HepG2 (cell line): Measurements from ENCODE around the gene LRSAM1. TPM values are rescaled to one million over a fixed set of nuclear protein-coding genes. Genes with fewer than 3 reads are reported as not detected.

ENCODE experiments used
- ATAC-seq: fragments of 200-7000 bp; cut with Tn5 transposase; 3 replicates; pipeline ENCODE4 v1.9.1; 2020; ENCODE audit warnings: mild to moderate bottlenecking, moderate library complexity
- BruUV-seq: library from RNA; stranded (reverse); fragments of 400-500 nt; replicated peaks from 2 replicates; lab custom pipeline; 2021; lab: Mats Ljungman, UMichigan
- CTCF ChIA-PET: fragments of 300-600 bp; formaldehyde crosslinking; extraction: SDS; loops from one replicate; lab custom pipeline; 2021; ENCODE audit warnings: low total read pairs, inconsistent platforms, low intra/inter-chr PET ratio; lab: Yijun Ruan, JAX
- POLR2A ChIA-PET: fragments of 350-600 bp; sonication (Branson Sonifier 250); formaldehyde crosslinking; loops from one replicate; lab custom pipeline; 2020; ENCODE audit warnings: antibody characterized with exemption, inconsistent platforms; lab: Yijun Ruan, JAX
- DNase-seq: peaks from one replicate; pipeline ENCODE4 v3.0.0-alpha.2; 2015; ENCODE audit warnings: low spot score
- FAIRE-seq: peaks from 3 replicates; lab custom pipeline; 2011; peaks lifted over from hg19 to GRCh38; lab: Jason Lieb, UNC
- H2AFZ ChIP-seq: one replicate; pipeline ENCODE4 v1.6.1; 2011; ENCODE audit warnings: low read length, inconsistent platforms
- H3K27ac ChIP-seq: fragments of 300-600 bp; 3 replicates; pipeline ENCODE4 v1.8.0; 2011; ENCODE audit warnings: mixed run types, mild to moderate bottlenecking, mixed read lengths, low read length, inconsistent platforms; ENCODE audit not compliant: insufficient read depth; ENCODE audit errors: extremely low read length
- H3K27me3 ChIP-seq, 2 experiments: fragments of 200-600 bp in 1 of 2; 2 replicates in 1 of 2; 3 replicates in 1 of 2; pipeline versions ENCODE4 v1.6.0 to v1.8.0; 2011; ENCODE audit warnings: low read length in 2 of 2, mild to moderate bottlenecking in 2 of 2, moderate library complexity in 2 of 2, inconsistent platforms in 1 of 2; ENCODE audit not compliant: insufficient read depth in 2 of 2, control insufficient read depth in 1 of 2
- H3K36me3 ChIP-seq, 2 experiments: fragments of 200-600 bp in 1 of 2; replicated peaks in 1 of 2; 2 replicates in 1 of 2; 3 replicates in 1 of 2; pipeline versions ENCODE4 v1.5.1 to v1.8.0; 2011; ENCODE audit warnings: low read length in 2 of 2, inconsistent platforms in 1 of 2; ENCODE audit not compliant: insufficient read depth in 2 of 2, control insufficient read depth in 1 of 2
- H3K4me1 ChIP-seq: 2 replicates; pipeline ENCODE4 v1.5.1; 2012; ENCODE audit warnings: low read length, inconsistent platforms; ENCODE audit not compliant: insufficient read depth
- H3K4me2 ChIP-seq: 2 replicates; pipeline ENCODE4 v1.6.0; 2011; ENCODE audit warnings: low read depth, low read length, inconsistent platforms
- H3K4me3 ChIP-seq, 3 experiments: fragments of 200-600 bp in 1 of 3; sonication (generic), shearing (Covaris generic) in 1 of 3; replicated peaks in 1 of 3; 2 replicates each; pipeline ENCODE4 v1.5.1; 2011 to 2016; ENCODE audit warnings: low read length in 3 of 3, inconsistent platforms in 2 of 3, low read depth in 2 of 3, mild to moderate bottlenecking in 2 of 3, control low read depth in 1 of 3, mixed read lengths in 1 of 3; ENCODE audit not compliant: insufficient read depth in 1 of 3
- H3K79me2 ChIP-seq: one replicate; pipeline ENCODE4 v1.6.1; 2011; ENCODE audit warnings: low read length, inconsistent platforms; ENCODE audit not compliant: insufficient read depth
- H3K9ac ChIP-seq: 2 replicates; pipeline ENCODE4 v1.6.0; 2011; ENCODE audit warnings: mild to moderate bottlenecking, low read depth, low read length, inconsistent platforms; ENCODE audit not compliant: insufficient read depth
- H3K9me3 ChIP-seq: 2 replicates; pipeline ENCODE4 v1.5.1; 2012; ENCODE audit warnings: mild to moderate bottlenecking, low read length
- H4K20me1 ChIP-seq: 2 replicates; pipeline ENCODE4 v1.6.0; 2011; ENCODE audit warnings: inconsistent platforms, mild to moderate bottlenecking, low read length, moderate library complexity; ENCODE audit not compliant: insufficient read depth
- ASH2L ChIP-seq: fragments of 300-600, 200-600 bp; sonication (generic); IDR thresholded peaks from 2 replicates; pipeline ENCODE4 v1.7.0; 2017; ENCODE audit warnings: low read depth, mild to moderate bottlenecking, moderate library complexity, mixed read lengths, low read length; ENCODE audit not compliant: insufficient read length
- FOXA1 ChIP-seq, 2 experiments: fragments of 450-650 bp in 1 of 2; sonication (generic) in 1 of 2; formaldehyde crosslinking in 1 of 2; IDR thresholded peaks; 2 replicates each; pipeline versions ENCODE4 v1.4.0 to v1.6.1; 2016 to 2020; ENCODE audit warnings: missing genetic modification reagents in 1 of 2
- FOXA3 ChIP-seq: IDR thresholded peaks from 2 replicates; pipeline ENCODE4 v1.6.1; 2016; ENCODE audit warnings: missing genetic modification reagents, missing compliant biosample characterization
- FOXM1 ChIP-seq: sonication (generic); formaldehyde crosslinking; IDR thresholded peaks from 2 replicates; pipeline ENCODE4 v1.5.0; 2020; ENCODE audit warnings: missing genetic modification reagents
- HOXA9 ChIP-seq: sonication (generic); formaldehyde crosslinking; IDR thresholded peaks from 2 replicates; pipeline ENCODE4 v1.8.1; 2022; ENCODE audit warnings: missing genetic modification reagents, mild to moderate bottlenecking, moderate library complexity, borderline replicate concordance
- KMT2B ChIP-seq: IDR thresholded peaks from 2 replicates; pipeline ENCODE4 v1.6.1; 2016; ENCODE audit warnings: missing genetic modification reagents, missing compliant biosample characterization
- MBD4 ChIP-seq: IDR thresholded peaks from 2 replicates; pipeline ENCODE4 v1.6.1; 2012; ENCODE audit warnings: low read length, inconsistent platforms, borderline replicate concordance
- SMC3 ChIP-seq: IDR thresholded peaks from 2 replicates; pipeline ENCODE4 v1.6.1; 2011; ENCODE audit warnings: low read length, improper control_type of control experiment
- SOX5 ChIP-seq: IDR thresholded peaks from 2 replicates; pipeline ENCODE4 v1.6.1; 2016; ENCODE audit warnings: borderline replicate concordance
- SRY ChIP-seq: sonication (generic); formaldehyde crosslinking; IDR thresholded peaks from 2 replicates; pipeline ENCODE4 v1.8.0; 2022; ENCODE audit warnings: mild to moderate bottlenecking, missing genetic modification reagents
- TEAD3 ChIP-seq: optimal IDR thresholded peaks from 2 replicates; pipeline ENCODE3; 2016; ENCODE audit warnings: borderline replicate concordance
- ZBTB20 ChIP-seq: sonication (generic); formaldehyde crosslinking; IDR thresholded peaks from 2 replicates; pipeline ENCODE4 v1.8.1; 2023; ENCODE audit warnings: missing genetic modification reagents, low read depth, mild to moderate bottlenecking, borderline replicate concordance
- ZNF205 ChIP-seq: IDR thresholded peaks from 2 replicates; pipeline ENCODE4 v1.6.1; 2018; ENCODE audit warnings: missing biosample characterization, missing genetic modification reagents
- ZNF264 ChIP-seq: sonication (generic); formaldehyde crosslinking; IDR thresholded peaks from 2 replicates; pipeline ENCODE4 v1.4.0; 2020; ENCODE audit warnings: missing genetic modification reagents
- ZNF556 ChIP-seq: sonication (generic); formaldehyde crosslinking; IDR thresholded peaks from 2 replicates; pipeline ENCODE4 v1.4.0; 2020; ENCODE audit warnings: mild to moderate bottlenecking, missing genetic modification reagents, borderline replicate concordance
- ZNF629 ChIP-seq: sonication (generic); formaldehyde crosslinking; conservative IDR thresholded peaks from 2 replicates; pipeline ENCODE4 v1.5.0; 2020; ENCODE audit warnings: missing genetic modification reagents
- ZSCAN12 ChIP-seq: sonication (generic); formaldehyde crosslinking; IDR thresholded peaks from 2 replicates; pipeline ENCODE4 v1.9.0; 2021; ENCODE audit warnings: mild to moderate bottlenecking, missing genetic modification reagents
- WGBS: methylation state at CpG from one replicate; pipeline ENCODE4 v1.1.6; 2017; ENCODE audit warnings: low lambda C conversion rate; 5-methylcytosine and 5-hydroxymethylcytosine counted together
- in situ Hi-C: cut with HindIII; loops from 2 replicates; pipeline ENCODE4 v1.10.0; 2017; ENCODE audit warnings: low pct_unique_long_range_greater_than_20kb; ENCODE audit not compliant: extremely low pct_ligation_motif_present
- intact Hi-C: fragments of 100-400 bp; cut with micrococcal nuclease; formaldehyde crosslinking; loops from one replicate; pipeline ENCODE4 v1.10.0; 2022; ENCODE audit not compliant: unreplicated experiment
- polyA plus RNA-seq, 8 experiments: library from polyadenylated mRNA; depleted of rRNA in 3 of 8; stranded (reverse) in 7 of 8; unstranded in 1 of 8; fragments of >200 nt; fragmentation: Illumina TruSeq in 4 of 8; extraction: Trizol in 4 of 8; gene quantifications; 2 replicates each; pipeline versions ENCODE4 v1.2.1 to v1.2.3, GENCODE V29; 2011 to 2016; ENCODE audit warnings: low read depth in 4 of 8, missing spikeins in 1 of 8, mixed read lengths in 1 of 8; ENCODE audit not compliant: insufficient read depth in 1 of 8
- total RNA-seq, 5 experiments: library from RNA; depleted of rRNA; stranded (reverse); fragments of >200 nt; fragmentation: Illumina TruSeq; extraction: Trizol; gene quantifications; 2 replicates each; pipeline ENCODE4 v1.2.3, GENCODE V29; 2016; ENCODE audit warnings: low read depth in 1 of 5
- TF ChIP-seq, protein P1 (sequence below): IDR thresholded peaks from 2 replicates; pipeline ENCODE4 v1.6.1; 2016
- TF ChIP-seq, protein P2 (sequence below): sonication (generic); formaldehyde crosslinking; IDR thresholded peaks from 2 replicates; pipeline ENCODE4 v1.5.0; 2020; ENCODE audit warnings: missing genetic modification reagents
- TF ChIP-seq, protein P3 (sequence below): sonication (generic); formaldehyde crosslinking; IDR thresholded peaks from 2 replicates; pipeline ENCODE4 v1.8.1; 2022; ENCODE audit warnings: low read depth, mild to moderate bottlenecking, missing genetic modification reagents
- TF ChIP-seq, protein P4 (sequence below): sonication (generic); formaldehyde crosslinking; IDR thresholded peaks from 2 replicates; pipeline ENCODE4 v1.4.0; 2020; ENCODE audit warnings: missing genetic modification reagents

The LRSAM1 gene
- total and polyA plus RNA-seq, 2 of the 13 experiments (the other 11 are each of a cell fraction or from before 2014, with no cell fraction given) = 8.7 to 10.2 TPM

DNA sequence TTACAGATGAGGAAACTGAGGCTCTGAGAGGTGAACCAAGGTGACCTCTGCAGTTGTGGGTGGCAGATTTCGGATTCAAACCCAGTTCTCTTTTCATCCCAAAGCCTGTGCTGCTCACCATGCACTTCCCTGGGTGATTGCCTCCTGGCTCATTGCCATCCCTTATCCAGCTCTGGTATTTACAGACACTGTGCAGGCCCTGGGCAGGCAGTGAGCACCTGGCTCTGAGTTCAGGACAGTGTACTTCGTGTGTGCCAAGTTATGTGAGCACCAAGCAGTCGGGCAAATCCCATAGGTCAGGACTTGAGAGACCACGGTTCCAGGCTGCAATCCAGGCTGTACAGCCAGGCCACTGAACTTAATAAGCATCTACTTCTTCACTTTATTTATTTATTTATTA is 1.4 kb downstream of the LRSAM1 start:
- Histone ChIP-seq H3K9me3 (no peaks in the 10 kb centered on the region), H3K4me2 (peak overlapping the region; percentile 75), H3K36me3 (peaks cover 9 to 46% of the 10 kb centered on the region in 2 experiments), H3K27me3 (no peaks in the 10 kb centered on the region; a peak in 1 of 5 replicates), H3K4me1 (peaks cover 36% of the 10 kb centered on the region), H3K79me2 (peaks cover 35% of the 10 kb centered on the region), H4K20me1 (peaks cover 33% of the 10 kb centered on the region), H2AFZ (no peak overlapping the region), H3K27ac (peak overlapping the region; percentile 48), H3K9ac (peak overlapping the region; percentile 98), H3K4me3 (peak overlapping the region; percentile 85 to 97 (median 93); a peak in 5 of 6 replicates)
- FAIRE-seq (no peak), ATAC-seq (peak; percentile 7; the same call in 1 of the 3 replicates), DNase-seq (peak; percentile 49)
- ChIA-PET CTCF (no interaction called here), POLR2A (interaction anchor here (0.7 to 3.8 kb wide), 5 partner anchors 9 to 228 kb away, joined by 3 to 39 read pairs (median 7); partner anchors contain the start of genes SLC2A8 and ZNF79)
- intact Hi-C loops (loop anchor here (5.0 kb wide), 1 partner anchor 60 kb away; no protein-coding TSS in a partner anchor), in situ Hi-C loops (no loop called here)
- WGBS = 57% methylated on average over 4 of the region's 4 CpGs
- BruUV-seq = no TSS peak
- TF ChIP-seq ZBTB20 (CRISPR knock-in tag) = no peak
- 0 out of 2 replicates have a peak, but pooled peaks have one; percentile 4 for TF ChIP-seq SOX5 (CRISPR knock-in tag)
- TF ChIP-seq ZNF629 (CRISPR knock-in tag) = 0 out of 2 replicates have a peak, but pooled peaks have one; percentile 8
- no peak for TF ChIP-seq MBD4
- no peak; the same call in 1 of the 2 replicates for TF ChIP-seq ZNF205 (CRISPR knock-in tag)
- TF ChIP-seq, protein P1, sequence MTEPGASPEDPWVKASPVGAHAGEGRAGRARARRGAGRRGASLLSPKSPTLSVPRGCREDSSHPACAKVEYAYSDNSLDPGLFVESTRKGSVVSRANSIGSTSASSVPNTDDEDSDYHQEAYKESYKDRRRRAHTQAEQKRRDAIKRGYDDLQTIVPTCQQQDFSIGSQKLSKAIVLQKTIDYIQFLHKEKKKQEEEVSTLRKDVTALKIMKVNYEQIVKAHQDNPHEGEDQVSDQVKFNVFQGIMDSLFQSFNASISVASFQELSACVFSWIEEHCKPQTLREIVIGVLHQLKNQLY (CRISPR knock-in tag) = 0 out of 2 replicates have a peak, but pooled peaks have one; percentile 31
- TF ChIP-seq FOXA3 (CRISPR knock-in tag) = no peak
- peak; percentile 26 for TF ChIP-seq TEAD3 (CRISPR knock-in tag)
- no peak for TF ChIP-seq KMT2B (CRISPR knock-in tag)
- TF ChIP-seq SRY (CRISPR knock-in tag) = no peak
- TF ChIP-seq ASH2L = no peak
- TF ChIP-seq ZSCAN12 (CRISPR knock-in tag) = no peak
- TF ChIP-seq, protein P2, sequence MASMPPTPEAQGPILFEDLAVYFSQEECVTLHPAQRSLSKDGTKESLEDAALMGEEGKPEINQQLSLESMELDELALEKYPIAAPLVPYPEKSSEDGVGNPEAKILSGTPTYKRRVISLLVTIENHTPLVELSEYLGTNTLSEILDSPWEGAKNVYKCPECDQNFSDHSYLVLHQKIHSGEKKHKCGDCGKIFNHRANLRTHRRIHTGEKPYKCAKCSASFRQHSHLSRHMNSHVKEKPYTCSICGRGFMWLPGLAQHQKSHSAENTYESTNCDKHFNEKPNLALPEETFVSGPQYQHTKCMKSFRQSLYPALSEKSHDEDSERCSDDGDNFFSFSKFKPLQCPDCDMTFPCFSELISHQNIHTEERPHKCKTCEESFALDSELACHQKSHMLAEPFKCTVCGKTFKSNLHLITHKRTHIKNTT = no peak
- TF ChIP-seq, protein P3, sequence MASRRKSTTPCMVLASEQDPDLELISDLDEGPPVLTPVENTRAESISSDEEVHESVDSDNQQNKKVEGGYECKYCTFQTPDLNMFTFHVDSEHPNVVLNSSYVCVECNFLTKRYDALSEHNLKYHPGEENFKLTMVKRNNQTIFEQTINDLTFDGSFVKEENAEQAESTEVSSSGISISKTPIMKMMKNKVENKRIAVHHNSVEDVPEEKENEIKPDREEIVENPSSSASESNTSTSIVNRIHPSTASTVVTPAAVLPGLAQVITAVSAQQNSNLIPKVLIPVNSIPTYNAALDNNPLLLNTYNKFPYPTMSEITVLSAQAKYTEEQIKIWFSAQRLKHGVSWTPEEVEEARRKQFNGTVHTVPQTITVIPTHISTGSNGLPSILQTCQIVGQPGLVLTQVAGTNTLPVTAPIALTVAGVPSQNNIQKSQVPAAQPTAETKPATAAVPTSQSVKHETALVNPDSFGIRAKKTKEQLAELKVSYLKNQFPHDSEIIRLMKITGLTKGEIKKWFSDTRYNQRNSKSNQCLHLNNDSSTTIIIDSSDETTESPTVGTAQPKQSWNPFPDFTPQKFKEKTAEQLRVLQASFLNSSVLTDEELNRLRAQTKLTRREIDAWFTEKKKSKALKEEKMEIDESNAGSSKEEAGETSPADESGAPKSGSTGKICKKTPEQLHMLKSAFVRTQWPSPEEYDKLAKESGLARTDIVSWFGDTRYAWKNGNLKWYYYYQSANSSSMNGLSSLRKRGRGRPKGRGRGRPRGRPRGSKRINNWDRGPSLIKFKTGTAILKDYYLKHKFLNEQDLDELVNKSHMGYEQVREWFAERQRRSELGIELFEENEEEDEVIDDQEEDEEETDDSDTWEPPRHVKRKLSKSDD = no peak
- no peak for TF ChIP-seq SMC3
- TF ChIP-seq ZNF556 (CRISPR knock-in tag) = no peak
- TF ChIP-seq, protein P4, sequence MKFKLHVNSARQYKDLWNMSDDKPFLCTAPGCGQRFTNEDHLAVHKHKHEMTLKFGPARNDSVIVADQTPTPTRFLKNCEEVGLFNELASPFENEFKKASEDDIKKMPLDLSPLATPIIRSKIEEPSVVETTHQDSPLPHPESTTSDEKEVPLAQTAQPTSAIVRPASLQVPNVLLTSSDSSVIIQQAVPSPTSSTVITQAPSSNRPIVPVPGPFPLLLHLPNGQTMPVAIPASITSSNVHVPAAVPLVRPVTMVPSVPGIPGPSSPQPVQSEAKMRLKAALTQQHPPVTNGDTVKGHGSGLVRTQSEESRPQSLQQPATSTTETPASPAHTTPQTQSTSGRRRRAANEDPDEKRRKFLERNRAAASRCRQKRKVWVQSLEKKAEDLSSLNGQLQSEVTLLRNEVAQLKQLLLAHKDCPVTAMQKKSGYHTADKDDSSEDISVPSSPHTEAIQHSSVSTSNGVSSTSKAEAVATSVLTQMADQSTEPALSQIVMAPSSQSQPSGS = no peak
- no peak for TF ChIP-seq HOXA9 (CRISPR knock-in tag)
- no peak for TF ChIP-seq FOXM1 (CRISPR knock-in tag)
- TF ChIP-seq FOXA1 (IDR thresholded peaks at IDR 0.05) = no peak
- TF ChIP-seq FOXA1 (CRISPR knock-in tag; IDR thresholded peaks at IDR 0.05) = peak; percentile 40; the same call in 1 of the 2 replicates
- TF ChIP-seq ZNF264 (CRISPR knock-in tag) = no peak
